OCI-LY1 (cell line): ENCODE data around the gene ADGRG1.

Source experiments
- H2AFZ ChIP-seq: fragments of 200-600 bp; sonication (generic), shearing (Covaris generic); 2 replicates; pipeline ENCODE4 v1.6.0; 2014; ENCODE audit warnings: antibody characterized with exemption, mild to moderate bottlenecking, low read length
- H3F3A ChIP-seq: fragments of 200-600 bp; sonication (generic), shearing (Covaris generic); 2 replicates; pipeline ENCODE4 v1.6.0; 2014; ENCODE audit warnings: mild to moderate bottlenecking, antibody characterized with exemption, low read length, moderate library complexity; ENCODE audit not compliant: insufficient read depth
- H3K27ac ChIP-seq: fragments of 200-600 bp; sonication (generic); 2 replicates; pipeline ENCODE4 v1.5.1; 2014; ENCODE audit warnings: low read length, mixed run types, mild to moderate bottlenecking, low read depth; ENCODE audit not compliant: poor library complexity, severe bottlenecking
- H3K27me3 ChIP-seq: fragments of 200-600 bp; sonication (generic); 2 replicates; pipeline ENCODE4 v1.6.0; 2014; ENCODE audit warnings: antibody characterized with exemption, mild to moderate bottlenecking, low read length, moderate library complexity; ENCODE audit not compliant: insufficient read depth
- H3K36me3 ChIP-seq: fragments of 200-600 bp; sonication (generic); 2 replicates; pipeline ENCODE4 v1.6.1; 2014; ENCODE audit warnings: mild to moderate bottlenecking, antibody characterized with exemption, low read length, moderate library complexity, mixed read lengths; ENCODE audit not compliant: insufficient read depth
- H3K4me1 ChIP-seq: fragments of 200-600 bp; sonication (generic); 2 replicates; pipeline ENCODE4 v1.5.1; 2014; ENCODE audit warnings: mild to moderate bottlenecking, low read length, moderate library complexity; ENCODE audit not compliant: insufficient read depth, severe bottlenecking
- H3K4me2 ChIP-seq: fragments of 200-600 bp; sonication (generic), shearing (Covaris generic); 2 replicates; pipeline ENCODE4 v1.6.1; 2014; ENCODE audit warnings: low read length
- H3K4me3 ChIP-seq: fragments of 200-600 bp; sonication (generic); 2 replicates; pipeline ENCODE4 v1.5.1; 2014; ENCODE audit warnings: low read length, low read depth, mild to moderate bottlenecking, mixed read lengths; ENCODE audit not compliant: poor library complexity, severe bottlenecking
- H3K79me2 ChIP-seq: fragments of 200-600 bp; shearing (Covaris generic); 2 replicates; pipeline ENCODE4 v1.6.1; 2016; ENCODE audit warnings: mixed run types, low read length, mixed read lengths; ENCODE audit not compliant: insufficient read depth
- H3K9ac ChIP-seq: fragments of 200-600 bp; sonication (generic), shearing (Covaris generic); 2 replicates; pipeline ENCODE4 v1.6.1; 2014; ENCODE audit warnings: mild to moderate bottlenecking, low read length, mixed read lengths
- H3K9me2 ChIP-seq: fragments of 200-600 bp; sonication (generic), shearing (Covaris generic); 2 replicates; pipeline ENCODE4 v1.6.1; 2014; ENCODE audit warnings: low read depth, mild to moderate bottlenecking, low read length, mixed read lengths
- H3K9me3 ChIP-seq: fragments of 200-600 bp; shearing (Covaris generic); 2 replicates; pipeline ENCODE4 v1.6.1; 2014; ENCODE audit warnings: low read length, mixed read lengths
- H4K20me1 ChIP-seq: fragments of 200-600 bp; sonication (generic), shearing (Covaris generic); 2 replicates; pipeline ENCODE4 v1.6.0; 2016; ENCODE audit warnings: mild to moderate bottlenecking, low read length; ENCODE audit not compliant: insufficient read depth
- EZH2 ChIP-seq: fragments of 200-600 bp; sonication (generic), shearing (Covaris generic); IDR thresholded peaks from 2 replicates; pipeline ENCODE4 v1.8.0; 2017; ENCODE audit warnings: borderline replicate concordance, mixed run types, mild to moderate bottlenecking, antibody characterized with exemption, low read length, moderate library complexity, mixed read lengths
- TF ChIP-seq, protein P1 (sequence below): fragments of 200-600 bp; sonication (generic), shearing (Covaris generic); IDR thresholded peaks from 2 replicates; pipeline ENCODE4 v1.5.1; 2017; ENCODE audit warnings: mild to moderate bottlenecking, antibody characterized with exemption, low read length, moderate library complexity, mixed read lengths

The ADGRG1 gene

DNA sequence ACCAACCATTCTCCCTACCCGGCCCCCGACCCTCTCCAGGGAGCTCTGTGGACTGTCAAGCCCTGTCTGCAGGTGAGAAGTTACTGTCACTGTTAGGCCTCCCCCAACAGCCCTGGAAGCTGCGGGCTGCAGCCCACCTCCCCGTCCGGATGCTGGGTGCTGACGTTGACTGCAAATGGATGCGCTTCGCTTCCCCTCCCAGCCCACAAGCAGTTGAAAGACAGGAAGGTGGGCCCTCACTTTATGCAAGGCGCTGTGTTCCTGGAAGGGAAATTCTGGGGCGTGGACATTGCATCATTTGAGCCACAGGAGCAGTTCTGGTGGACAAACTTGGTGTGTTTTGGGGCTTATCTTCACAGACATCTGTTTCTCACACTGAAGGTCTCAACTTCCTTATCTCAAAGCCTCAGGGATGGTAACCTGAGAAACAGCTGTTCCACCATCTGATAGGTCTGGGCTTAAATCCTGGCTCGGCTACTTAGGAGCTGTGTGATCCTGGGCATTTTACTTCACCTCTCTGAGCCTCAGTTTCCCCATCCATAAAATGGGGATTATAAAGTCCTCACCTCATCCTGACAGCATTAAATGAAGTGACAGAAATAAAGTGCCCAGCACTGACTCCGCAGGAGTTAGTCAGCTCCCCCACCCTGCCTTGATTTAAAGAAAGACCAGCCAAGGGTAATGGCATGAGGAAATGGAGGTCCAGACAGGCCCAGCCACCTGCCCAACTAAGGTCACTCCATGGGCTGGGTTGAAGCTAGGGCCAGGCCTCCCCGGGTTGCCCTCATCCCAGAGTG lies 61.5 kb downstream of the ADGRG1 start:
- Histone ChIP-seq H3F3A (no peaks in the 10 kb centered on the region), H3K9me3 (no peaks in the 10 kb centered on the region), H3K27me3 (no peaks in the 10 kb centered on the region), H3K36me3 (no peaks in the 10 kb centered on the region), H3K9ac (no peak overlapping the region), H3K4me3 (no peak overlapping the region), H3K4me1 (no peaks in the 10 kb centered on the region), H2AFZ (no peak overlapping the region), H3K9me2 (no peaks in the 10 kb centered on the region), H3K79me2 (no peaks in the 10 kb centered on the region), H3K27ac (no peak overlapping the region), H3K4me2 (no peak overlapping the region), H4K20me1 (no peaks in the 10 kb centered on the region)
- TF ChIP-seq EZH2, result no peak
- TF ChIP-seq, protein P1, sequence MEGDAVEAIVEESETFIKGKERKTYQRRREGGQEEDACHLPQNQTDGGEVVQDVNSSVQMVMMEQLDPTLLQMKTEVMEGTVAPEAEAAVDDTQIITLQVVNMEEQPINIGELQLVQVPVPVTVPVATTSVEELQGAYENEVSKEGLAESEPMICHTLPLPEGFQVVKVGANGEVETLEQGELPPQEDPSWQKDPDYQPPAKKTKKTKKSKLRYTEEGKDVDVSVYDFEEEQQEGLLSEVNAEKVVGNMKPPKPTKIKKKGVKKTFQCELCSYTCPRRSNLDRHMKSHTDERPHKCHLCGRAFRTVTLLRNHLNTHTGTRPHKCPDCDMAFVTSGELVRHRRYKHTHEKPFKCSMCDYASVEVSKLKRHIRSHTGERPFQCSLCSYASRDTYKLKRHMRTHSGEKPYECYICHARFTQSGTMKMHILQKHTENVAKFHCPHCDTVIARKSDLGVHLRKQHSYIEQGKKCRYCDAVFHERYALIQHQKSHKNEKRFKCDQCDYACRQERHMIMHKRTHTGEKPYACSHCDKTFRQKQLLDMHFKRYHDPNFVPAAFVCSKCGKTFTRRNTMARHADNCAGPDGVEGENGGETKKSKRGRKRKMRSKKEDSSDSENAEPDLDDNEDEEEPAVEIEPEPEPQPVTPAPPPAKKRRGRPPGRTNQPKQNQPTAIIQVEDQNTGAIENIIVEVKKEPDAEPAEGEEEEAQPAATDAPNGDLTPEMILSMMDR, result no peak

DNA sequence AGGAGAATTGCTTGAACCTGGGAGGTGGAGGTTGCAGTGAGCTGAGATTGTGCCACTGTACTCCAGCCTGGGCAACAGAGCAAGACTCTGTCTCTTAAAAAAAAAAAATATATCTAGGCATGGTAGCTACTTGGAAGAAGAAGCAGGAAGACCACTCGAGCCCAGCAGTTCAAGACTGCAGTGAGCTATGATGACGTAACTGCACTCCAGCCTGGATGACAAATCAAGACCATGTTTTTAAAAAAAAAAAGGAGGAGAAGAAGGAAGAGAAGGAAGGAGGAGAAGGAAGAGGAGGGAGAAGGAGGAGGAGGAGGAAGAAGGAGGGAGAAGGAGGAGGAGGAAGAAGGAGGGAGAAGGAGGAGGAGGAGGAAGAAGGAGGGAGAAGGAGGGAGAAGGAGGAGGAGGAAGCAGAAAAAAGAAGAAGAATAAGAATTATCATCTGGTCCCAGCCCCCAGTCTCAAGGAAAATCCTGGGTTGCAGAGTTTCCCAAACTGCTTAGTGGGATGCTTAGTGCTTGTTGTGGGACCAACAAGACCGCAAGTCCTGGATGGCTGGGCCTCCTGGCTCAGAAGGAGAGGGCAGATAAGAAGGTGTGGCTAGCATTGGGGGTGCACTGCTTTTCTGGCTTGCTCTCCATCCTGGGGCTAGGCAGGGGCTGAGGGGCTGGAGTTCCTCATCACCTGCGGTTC lies 62.5 kb downstream of the ADGRG1 start:
- Histone ChIP-seq H3K4me2 (no peak overlapping the region), H3K9ac (no peak overlapping the region), H3K79me2 (no peaks in the 10 kb centered on the region), H3K9me2 (no peaks in the 10 kb centered on the region), H2AFZ (no peak overlapping the region), H3F3A (no peaks in the 10 kb centered on the region), H3K4me1 (no peaks in the 10 kb centered on the region), H4K20me1 (no peaks in the 10 kb centered on the region), H3K27ac (no peak overlapping the region), H3K27me3 (no peaks in the 10 kb centered on the region), H3K36me3 (no peaks in the 10 kb centered on the region), H3K4me3 (no peak overlapping the region), H3K9me3 (no peaks in the 10 kb centered on the region)
- TF ChIP-seq EZH2, result no peak
- TF ChIP-seq, protein P1, result no peak

DNA sequence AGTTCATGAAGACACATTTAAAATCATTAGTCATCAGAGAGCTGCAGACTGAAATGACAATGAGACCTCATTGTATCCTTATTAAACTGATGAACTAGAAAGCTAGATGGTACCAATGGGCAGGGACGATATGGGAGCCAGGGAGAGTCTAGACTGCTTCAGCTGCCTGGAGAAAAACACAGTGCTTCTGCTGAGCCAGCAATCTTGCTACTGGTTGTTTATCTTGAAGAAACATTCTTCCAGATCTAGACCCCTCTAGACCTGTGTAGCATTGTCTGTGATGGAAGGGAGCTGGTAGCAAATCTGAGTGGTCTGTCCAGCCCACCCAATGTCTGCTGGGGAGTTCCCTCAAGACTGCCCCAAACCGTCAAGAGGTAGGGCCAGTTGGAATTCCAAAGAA lies 64.2 kb downstream of the ADGRG1 start:
- Histone ChIP-seq H3K36me3 (no peaks in the 10 kb centered on the region), H3K4me2 (no peak overlapping the region), H4K20me1 (no peaks in the 10 kb centered on the region), H3K27me3 (no peaks in the 10 kb centered on the region; the same call in 1 of the 2 replicates), H3K9me2 (no peaks in the 10 kb centered on the region), H3K4me3 (no peak overlapping the region), H3K4me1 (no peaks in the 10 kb centered on the region), H3K27ac (no peak overlapping the region), H3K79me2 (no peaks in the 10 kb centered on the region), H2AFZ (no peak overlapping the region), H3K9me3 (no peaks in the 10 kb centered on the region), H3F3A (no peaks in the 10 kb centered on the region), H3K9ac (no peak overlapping the region)
- TF ChIP-seq, protein P1, result no peak
- no peak for TF ChIP-seq EZH2
